ENCODE results near the gene FAM240B.

The FAM240B gene

DNA sequence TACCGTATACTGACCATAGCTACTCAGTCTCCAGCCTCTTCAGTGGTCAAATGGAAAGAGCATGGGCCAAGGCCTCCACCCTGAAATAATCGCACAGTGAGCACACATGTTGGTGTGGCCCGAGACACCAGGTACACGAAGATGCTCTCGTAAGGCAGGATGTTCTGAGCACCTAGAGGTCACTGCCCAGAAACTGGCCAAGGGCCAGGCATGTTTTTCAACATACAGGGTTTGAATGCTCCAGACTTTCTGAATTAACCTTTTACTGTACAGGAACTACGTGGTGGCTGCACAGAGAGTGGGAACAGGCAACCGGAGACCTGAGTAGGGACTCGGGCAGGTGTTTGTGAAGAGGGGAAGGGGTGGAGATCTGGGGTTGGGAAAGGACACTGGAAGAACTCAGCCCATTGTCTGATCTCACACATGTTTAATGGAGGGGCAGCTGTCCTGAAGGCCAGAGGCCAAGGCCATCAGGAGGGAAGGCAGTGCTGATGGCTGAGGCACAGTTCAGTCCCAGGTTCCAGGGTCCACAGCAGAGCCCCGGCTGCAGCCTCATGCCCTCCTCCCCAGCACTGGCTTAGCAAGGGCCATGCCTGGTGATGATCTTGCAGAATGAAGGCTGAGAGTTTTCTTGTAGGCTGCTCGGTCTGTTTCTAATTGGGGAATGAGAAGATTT is 51.0 kb downstream of the FAM240B start:
- DNase-seq (ENCODE audit: low spot score): no peak

- no peak for DNase-seq (ENCODE audit: low spot score)
Observed at GRCh38 chr9:38662763-38663593, 57.0 kb downstream of the FAM240B start.

GRCh38 chr9:38659538-38659937 is 60.4 kb downstream of the FAM240B start:
- DNase-seq (ENCODE audit: low spot score): no peak

DNA sequence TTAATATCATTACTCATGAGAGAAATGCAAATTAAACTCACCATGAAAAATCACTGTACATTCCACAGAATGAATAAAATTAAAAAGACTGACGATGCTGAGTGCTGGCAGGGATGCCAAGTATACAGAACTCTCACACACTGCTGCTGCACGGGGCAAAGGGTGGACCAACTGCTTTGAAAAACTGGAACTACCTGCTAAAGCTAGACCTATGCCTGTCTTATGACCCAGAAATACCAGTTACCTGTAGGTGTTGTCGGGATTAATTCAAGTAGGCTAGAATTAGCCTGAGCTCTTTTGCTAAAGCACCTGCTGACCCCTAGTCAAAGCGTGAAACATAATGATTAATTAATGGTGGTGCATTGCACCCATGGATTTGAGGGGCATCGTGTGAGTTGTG is 63.0 kb downstream of the FAM240B start:
- DNase-seq (ENCODE audit: low spot score): no peak

- DNase-seq (ENCODE audit: low spot score): no peak
Observed at GRCh38 chr9:38652486-38652885, 67.4 kb downstream of the FAM240B start.

DNA sequence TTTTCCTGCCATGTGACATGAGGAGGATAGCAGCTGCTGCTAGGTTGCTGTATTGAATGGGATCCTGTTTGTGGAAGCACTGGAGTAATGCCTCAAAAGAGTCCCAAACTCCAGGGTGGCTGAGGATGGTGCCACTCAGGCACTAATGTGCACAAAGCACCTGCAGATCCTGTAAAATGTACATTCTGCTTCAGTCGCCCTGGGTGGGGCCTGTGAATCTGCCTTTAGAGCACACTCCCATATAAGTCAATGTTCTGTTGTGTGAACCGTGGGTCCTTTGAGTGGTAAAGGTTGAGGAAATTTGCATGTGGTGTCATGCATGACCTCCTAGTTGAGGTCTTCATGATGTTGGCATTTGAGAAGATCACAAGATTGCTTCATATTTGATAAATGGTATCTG is 67.9 kb downstream of the FAM240B start:
- DNase-seq (ENCODE audit: low spot score): no peak

DNA sequence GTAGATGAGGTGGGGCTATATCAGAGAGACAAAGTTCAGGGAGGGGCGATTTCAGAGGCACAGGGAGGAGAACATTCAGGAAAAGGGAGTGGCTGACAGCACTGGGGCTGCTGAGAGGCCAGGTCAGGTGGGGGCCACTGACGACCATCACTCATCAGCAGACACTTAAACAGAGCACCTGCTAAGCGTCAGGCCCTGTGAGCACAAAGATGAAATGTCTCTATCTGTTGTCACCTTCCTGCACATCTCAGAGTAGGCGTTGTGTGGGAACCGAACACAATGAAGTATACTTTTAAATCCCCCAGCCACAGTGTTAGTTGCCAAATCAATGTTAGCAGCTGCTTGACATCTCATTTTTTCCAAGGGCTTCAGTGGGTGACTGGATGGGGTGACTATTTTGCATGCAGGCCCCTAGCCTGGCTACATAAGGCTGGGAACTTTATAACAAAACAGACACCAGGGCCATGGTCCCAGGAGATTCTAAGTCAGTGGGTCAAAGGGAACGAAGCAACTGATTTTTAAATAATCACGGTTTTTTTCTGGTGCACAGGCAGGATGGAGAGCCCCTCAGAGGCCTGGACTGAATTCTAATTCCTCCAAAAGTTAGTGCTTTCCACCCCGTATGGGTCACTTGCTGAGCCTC is 68.4 kb downstream of the FAM240B start:
- DNase-seq (ENCODE audit: low spot score): no peak

- no peak for DNase-seq (ENCODE audit: low spot score)
Observed at GRCh38 chr9:38650564-38650963, 69.4 kb downstream of the FAM240B start.

- no peak for DNase-seq (ENCODE audit: low spot score)
Observed at GRCh38 chr9:38649731-38650363, 70.1 kb downstream of the FAM240B start.

- no peak for DNase-seq (ENCODE audit: low spot score)
Observed at GRCh38 chr9:38644601-38645000, 75.3 kb downstream of the FAM240B start.
